GM21381 (cell line): ENCODE measurements around the gene ACVR1.
A peak's percentile ranks its signal among the peaks of the same experiment; 100 is the strongest.

Experiments used
- ATAC-seq: cut with Tn5 transposase; IDR thresholded peaks from one replicate; pipeline ENCODE4 v1.9.1; 2021; ENCODE audit warnings: mild to moderate bottlenecking, moderate library complexity; ENCODE audit not compliant: unreplicated experiment

ACVR1 gene

DNA sequence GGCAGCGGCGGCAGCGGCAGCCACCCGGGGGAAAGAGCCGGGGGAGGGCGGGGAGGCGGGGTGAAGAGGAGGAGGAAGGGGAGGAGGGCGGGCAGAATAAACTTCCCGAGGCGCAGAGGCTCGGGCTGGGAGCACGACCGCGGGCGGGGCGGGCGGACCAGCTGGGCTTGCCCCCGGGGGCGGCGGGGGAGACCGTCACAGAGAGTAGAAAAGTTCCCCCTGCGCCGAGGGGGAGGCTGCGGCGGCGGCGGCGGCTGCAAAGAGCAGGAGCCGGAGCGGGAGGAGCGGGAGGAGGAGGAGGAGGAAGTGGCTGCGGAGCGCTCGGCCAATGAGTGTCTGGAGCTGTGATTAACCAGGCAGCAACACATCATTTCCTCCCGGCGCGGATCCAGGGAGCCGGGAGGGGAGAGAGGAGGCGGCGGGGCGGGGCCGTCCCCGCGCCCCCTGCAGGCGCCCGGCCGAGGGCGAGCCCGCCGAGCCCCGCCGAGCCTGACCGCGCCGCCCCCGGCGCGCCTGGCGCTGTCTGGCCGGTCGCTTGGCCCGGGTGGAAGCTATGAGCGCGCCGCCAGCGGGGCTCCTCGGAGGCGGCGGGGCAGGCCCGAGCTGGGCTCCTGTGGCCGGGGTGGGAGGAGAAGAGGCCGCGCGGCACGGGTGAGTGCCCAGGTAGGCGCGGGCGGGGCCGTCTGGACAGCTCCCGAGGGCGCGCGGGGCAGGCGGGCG lies at the start of gene ACVR1:
TSS of gene ACVR1 (minus strand) at position 265 of the 720 bp plus-strand sequence. CDS start 76,837 bp downstream, outside the sequence.
- peak; percentile 79 for ATAC-seq

DNA sequence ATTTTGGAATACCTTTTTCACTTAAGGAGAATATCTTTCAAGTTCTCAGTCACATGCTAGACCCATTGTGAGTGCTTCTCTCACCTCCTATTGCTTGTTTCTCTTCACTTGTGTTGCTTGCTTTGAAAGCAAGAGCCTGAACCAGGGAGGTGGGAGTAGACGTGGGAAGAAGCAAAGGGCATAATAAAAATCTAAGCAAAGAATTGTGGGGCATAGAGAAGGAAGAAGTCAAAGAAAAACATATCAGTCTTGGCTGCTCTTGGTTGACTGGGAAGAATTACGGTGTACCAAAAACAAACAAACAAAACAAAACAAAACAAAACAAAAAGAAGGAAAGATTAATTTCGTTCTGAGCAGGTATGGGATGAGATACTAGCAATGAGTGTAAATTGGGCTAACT lies 48.9 kb upstream of the ACVR1 start:
- ATAC-seq: no peak

DNA sequence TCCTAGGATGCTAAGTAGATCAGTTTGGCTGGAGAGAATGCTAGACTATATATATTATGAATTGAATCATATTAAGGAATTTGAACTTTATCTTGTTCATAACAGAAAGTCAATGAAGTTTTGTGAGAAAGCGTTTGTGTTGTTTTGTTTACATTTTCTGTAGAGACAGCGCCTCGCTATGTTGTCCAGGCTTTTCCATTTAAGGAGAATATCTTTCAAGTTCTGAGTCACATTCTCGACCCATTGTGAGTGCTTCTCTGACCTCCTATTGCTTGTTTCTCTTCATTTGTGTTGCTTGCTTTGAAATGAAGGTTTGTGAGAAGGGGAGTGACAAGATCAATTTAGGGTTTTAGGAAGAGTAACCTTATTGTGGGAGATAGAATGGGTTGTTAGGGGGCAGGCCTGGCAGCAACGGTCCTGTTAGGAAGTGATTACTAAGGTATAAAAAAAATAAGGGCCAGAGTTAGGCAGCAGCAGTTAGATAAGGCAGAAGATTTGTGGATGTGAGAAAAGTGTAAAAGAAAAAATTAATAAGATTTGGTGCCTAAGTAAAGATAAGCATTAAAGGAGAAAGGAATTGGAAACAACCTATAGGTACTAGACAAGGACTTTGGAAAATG lies 47.6 kb upstream of the ACVR1 start:
- no peak for ATAC-seq

DNA sequence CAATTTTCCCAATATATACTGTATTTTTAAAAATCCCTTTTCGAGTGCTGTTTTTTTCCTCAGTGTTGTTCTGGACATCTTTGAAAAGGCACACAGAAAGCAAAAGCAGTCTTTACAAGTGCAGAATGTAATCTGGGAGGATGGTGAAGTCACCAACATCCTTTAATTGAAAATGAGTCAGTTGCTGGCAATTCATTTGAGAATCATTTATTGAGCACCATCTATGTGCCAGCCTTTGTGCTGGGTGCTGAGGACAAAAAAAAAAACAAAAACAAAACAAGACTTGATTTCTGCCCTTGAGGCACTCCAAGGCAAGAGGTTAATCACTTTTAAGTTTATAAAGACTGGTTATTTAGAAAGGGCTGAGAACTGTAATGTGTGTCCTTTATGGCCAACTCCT lies 46.7 kb upstream of the ACVR1 start:
- no peak for ATAC-seq

DNA sequence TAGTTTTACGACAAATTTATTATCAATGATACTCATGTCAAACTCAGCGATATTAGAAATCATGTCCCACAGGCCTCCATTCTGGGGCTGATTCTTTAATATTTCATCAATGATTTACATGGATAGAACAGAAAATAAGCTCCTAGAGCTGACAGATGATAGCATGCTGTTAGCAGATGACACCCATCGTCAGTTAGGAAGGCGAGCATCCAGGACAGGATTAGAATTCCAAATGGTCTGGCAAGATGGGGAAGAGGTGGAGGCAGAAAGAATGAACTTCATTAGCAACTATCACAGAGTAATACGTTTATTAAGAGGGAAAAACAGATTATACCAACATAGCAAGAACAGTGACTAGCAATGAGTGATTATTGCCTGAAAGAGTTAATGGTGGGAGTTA lies 46.2 kb upstream of the ACVR1 start:
- ATAC-seq: no peak

DNA sequence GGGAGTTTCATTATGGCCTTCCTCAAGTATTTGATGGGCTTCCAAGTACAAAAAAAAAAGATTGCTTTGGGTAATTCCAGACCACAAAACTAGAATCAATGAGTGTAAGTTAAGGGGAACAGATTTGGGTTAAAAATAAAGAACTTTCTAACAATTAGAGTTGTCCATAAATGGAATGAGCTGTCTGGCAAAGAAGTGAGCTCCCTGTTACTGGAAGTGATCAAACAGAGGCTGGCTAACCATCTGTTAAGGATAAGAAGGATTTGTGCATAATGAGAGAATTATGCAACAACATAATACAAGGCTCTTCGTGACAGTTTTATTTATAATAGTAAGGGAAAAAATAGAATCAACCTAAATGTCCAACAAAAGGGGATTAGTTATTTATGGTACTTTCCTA lies 44.6 kb upstream of the ACVR1 start:
- no peak for ATAC-seq

DNA sequence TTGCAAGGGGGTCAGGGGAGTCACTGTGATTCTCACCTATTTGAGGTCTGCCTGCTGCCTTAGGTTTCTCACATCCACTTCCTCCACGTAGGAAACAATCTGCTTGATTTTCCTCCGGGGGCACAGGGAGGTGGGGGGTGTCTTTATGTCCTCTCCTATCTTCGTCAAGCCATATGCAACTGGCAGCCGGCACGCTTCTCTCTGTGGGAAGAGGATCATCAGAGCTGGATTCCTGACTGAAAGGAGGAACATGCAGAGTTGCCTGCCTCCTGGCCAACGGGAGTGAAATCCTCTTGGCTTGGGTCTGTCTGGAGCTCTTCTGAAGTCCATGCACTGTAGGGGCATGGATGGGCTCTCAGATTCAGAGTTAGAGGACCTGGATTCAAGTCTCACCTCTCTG lies 43.1 kb upstream of the ACVR1 start:
- no peak for ATAC-seq

DNA sequence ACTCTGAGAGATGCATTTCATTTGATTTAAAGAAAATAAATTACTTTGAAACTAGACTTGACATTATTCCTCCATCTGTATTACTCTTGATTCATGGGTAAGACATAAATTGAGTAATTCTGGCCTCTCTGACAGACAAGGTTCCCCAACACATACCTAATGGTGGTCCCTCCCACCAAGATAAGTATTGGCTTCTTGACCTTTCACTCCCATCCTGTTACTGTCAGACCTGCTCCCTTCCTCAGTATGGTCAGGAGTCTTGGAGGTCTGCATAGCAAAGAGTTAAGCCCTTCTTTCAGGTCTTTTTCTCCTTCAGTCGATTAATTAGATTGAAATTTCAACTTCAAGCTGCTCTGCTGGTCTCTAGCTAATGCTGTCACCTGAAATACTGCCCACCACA lies 42.2 kb upstream of the ACVR1 start:
- ATAC-seq: no peak

DNA sequence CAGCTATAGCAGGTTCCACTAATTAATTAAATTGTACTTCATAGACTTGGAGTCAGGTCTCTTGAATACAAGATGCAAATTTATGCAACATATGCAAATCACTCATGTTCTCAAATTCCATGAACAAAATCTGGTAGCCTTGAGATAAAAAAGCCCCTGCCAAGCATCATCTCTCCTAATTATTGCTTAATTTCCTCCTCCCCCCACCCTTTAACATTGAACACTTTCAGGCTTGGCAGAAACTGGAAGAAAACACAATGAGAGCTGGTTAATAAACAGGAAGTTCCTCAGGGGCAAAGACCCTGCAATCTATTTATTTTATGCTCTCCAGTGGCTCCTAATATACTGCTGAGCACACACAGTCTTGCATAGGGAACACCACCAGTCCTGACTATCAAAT lies 35.6 kb upstream of the ACVR1 start:
- ATAC-seq: no peak

DNA sequence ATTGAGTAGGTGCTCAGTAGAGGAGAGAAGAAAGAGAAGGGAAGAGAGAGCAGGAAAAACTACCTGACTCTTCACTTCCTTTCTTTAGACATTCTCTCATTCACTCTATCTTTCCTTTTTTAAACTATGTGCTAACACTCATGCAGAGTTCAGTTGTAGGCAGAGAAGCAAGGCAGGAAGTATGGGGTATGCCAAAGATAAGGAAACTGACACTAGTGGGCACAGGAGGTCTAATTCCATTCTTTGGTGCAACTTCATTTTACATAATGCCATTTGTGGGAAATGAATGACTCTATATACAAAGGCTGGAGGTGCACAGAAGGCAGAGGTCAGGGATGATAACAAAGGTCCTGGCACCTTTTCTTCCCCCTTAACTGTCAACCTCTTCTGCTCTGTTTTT lies 35.1 kb upstream of the ACVR1 start:
- ATAC-seq: no peak

DNA sequence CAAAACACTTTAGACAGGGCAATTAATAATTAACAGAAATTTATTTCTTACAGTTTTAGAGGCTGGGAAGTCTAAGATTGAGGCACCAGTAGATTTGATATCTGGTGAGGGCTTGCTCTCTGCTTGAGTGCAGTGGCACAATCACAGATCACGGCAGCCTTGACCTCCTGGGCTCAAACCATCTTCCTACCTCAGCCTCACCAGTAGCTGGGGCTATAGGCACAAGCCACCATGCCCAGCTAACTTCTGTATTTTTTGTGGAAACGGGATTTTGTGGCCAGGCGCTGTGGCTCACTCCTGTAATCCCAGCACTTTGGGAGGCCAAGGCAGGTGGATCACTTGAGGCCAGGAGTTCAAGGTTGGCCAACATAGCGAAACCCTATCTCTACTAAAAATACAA lies 29.0 kb upstream of the ACVR1 start:
- ATAC-seq: no peak

DNA sequence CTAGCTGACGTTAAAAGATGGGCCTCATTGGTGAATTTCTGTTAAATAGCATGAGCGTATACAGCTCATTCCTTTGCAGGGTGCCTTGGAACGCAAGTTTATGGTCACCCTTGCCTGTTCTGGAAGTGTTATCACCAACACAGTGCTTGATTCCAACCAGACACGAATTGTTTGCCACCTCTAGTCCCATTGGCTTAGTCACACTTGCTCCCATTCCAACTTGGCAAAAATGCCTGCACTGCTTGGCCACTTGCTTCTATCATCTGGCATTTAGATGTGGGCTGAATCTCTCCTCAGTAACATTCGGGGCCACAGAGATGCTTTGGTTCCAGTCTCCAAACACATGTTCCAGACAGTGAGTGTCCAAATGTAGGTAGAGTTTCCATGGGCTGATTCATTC lies 27.5 kb upstream of the ACVR1 start:
- ATAC-seq: no peak

DNA sequence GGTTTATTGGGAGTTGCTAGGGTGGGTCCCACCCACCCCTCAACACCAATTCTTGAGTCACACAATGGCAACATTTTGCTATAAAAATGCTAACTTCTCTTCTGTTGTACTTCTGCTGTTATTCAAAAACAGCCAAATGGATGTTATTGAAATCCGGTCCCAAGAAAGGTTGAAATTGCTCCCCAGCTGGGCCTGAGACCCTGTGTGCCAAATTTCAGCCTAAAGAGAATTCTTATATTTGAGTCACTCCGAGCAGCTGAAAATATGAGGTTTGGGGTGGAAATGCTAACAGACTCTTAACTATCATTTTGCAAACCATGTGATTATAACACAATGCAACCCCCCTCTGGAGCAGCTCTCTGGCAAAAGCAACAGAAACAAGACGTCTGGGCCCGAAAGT lies 27.0 kb upstream of the ACVR1 start:
- ATAC-seq: no peak

DNA sequence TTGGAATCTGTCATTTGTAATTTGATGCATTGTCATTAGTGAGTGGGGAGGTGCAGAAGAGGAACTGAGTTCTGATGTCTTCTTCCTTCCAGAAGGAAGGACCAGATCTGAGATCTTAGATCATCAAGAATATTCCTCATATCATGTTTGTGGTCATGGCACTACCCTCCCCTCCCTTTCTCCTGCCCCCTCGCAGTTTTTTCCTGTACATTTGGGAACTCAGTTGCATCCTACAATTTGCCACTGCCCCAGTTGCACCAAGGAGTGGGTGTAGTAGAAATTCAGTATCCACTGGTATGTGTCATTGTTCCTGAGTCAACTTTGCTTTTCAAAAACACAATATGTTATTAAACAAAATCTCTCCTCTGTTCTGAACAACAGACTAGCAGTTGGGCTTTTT lies 26.6 kb upstream of the ACVR1 start:
- ATAC-seq: no peak

DNA sequence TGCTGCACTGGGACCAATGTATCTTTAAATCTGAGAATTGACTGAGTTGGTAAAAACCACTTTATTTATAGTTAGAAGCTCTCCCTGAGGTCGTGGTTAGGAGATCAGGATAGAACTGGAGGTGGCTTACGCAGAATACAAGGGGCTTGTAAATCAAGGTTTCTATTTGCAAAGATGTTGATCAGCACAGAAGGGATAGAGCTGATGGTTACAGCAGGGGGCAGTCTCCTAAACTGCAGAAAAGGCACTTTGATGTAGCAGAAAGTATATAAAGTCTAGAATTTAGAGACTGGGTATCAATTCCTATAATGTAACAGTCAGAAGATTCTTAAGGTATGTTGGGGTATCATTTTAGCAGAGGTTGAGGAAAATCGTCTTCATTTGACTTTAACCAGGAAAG lies 25.2 kb upstream of the ACVR1 start:
- ATAC-seq: no peak

DNA sequence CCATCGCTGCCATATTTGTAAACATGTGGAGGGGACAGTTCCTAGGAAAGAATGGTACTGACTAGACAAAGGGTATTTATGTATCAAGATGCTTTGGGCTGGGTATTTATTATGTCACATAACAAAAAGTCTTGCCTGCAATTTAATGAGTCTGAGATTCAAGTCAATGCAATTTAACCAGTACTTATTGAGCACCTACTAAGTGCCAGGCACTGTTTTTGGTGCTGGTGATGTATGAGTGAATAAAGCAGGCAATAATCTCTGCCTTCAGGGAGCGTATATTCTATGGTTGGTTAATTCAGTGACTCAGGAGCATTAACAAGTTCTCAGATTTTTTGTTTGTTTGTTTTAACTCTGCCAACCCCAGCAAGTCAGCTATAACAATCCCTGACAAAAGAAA lies 24.6 kb upstream of the ACVR1 start:
- no peak for ATAC-seq

DNA sequence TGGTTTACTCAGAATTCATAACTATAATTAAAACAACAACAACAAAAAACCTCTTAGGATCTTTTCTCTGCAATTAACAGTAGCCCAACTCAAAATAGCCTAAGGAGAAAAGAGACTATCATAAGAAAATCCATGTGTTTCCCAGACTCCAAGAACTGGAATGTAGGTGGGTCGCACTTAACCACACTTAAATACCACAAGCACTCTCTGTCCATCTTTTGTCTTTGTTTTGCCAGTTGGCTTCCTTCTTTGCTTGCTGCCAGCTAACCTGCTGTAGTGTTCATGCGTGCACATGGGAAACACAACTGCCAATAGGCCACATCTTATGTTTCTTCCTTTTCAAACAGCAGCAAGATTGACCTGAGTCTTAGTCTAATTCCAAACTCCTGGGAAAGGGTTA lies 24.1 kb upstream of the ACVR1 start:
- ATAC-seq: no peak

DNA sequence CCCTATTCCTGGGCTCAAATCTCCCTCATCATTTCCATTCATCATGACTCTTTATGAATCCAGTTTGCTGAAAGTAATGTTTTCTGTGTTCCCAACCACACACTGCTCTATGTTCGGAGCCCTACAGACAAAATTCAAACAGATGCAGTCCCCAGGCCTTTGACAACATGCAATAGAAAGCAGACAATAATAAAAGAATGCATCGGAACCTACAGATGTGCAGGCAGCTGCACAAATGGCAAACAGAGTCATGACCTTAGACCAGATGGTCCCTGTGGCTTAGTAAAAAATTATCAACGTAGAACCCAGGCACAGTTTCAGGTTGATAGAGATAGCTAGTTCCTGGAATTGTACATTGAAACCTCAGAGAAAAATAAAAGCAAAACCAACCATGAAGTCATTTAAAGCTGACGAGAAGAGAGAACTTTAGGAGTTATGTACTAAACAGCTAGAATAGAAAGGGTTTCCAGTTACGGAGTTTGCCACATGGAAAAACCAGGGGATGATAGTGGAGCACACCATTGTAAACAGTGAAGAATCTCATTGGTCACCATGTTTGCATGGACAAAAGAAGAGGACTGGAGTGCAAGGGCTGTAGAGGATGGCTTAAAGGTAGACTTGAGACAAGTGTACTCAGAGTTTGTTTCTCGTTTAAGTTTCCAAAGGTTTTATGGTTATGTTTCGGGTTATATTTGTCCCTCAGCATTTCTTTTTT lies 23.2 kb upstream of the ACVR1 start:
- ATAC-seq: peak; percentile 80

DNA sequence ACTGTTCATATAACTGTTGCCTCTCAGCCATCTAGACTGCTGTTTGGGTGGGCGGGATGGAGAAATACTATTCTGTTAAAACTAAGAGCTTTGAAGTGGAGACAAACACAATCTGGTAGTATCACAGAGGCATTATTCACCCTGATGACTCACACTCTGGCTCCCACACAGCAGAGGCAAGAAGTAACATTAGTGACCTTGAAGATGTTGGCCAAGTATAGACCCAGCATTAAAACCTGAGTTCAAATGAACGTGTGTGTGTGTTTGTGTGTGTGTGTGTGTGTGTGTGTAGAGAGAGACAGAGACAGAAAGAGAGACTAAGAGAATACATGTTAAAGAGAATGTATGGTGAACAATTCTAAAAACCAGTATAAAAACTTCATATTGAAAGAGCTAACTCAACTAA lies 22.5 kb upstream of the ACVR1 start:
- ATAC-seq: no peak

DNA sequence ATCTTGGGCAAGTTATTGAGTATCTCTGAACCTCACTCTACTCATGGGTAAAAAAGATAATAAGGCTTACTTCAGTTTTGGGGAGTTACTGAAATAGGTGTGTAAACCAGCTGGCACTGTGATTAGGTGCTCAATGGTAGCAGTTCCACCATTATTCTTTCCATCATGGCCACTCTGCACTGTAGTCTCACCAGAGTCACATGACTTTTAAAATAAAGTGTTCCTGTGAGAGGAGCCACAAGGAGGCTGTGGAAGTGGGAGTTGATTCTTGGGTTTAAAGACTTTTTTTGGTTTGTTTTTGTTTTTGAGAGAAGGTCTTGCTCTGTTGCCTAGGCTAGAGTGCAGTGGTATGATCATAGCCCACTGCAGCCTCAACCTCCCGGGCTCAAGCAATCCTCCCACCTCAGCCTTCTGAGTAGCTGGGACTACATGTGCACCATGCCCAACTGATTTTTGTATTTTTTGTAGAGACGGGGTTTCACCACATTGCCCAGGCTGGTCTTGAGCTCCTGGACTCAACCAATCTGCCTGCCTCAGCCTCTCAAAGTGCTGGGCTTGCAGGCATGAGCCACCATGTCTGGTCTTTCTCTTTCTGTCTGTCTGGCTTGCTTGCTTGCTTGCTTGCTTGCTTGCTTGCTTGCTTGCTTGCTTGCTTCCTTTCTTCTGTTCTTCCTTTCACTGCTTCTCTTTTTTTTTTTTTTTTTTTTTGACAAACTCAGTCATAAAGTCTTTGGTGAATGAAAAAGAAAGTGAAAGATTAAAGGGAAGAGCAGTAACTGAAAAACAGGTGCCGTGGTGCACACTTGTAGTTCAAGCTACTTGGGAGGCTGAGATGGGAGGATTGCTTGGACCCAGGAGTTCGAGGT lies 21.2 kb upstream of the ACVR1 start:
- peak; percentile 44 for ATAC-seq

DNA sequence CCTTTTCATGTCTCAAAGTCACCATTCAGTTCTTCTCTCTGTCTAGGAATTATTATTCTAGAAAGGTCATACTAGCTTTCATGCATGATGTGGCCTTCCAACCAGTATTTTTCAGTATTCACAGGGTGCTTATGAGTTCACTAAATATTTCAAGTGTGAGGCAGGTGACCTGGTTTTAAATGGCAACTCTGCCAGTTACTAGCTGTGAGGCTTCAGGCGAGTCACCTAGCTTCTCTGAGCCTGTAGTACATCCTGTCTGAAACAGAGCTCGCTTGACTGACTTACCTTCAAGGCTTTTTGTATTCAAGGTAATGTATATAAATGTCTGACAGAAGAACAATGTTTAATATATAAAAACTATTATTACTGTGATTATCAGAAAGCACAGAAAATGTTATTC lies 19.4 kb upstream of the ACVR1 start:
- ATAC-seq: no peak
